Stimulated activated effector memory CD8-positive, alpha-beta T cell treated with anti-CD3 and anti-CD28 coated beads, Interleukin-12 subunit alpha, Interleukin-12 subunit beta, amount 100 ng/mL, for 72 hours (primary cell): Measurements from ENCODE around the gene ITPRID1.
"Not testable (repeated sequence)": the region's sequence is repeated elsewhere in the genome, so short reads cannot be mapped to it uniquely, and the experiment has no call there.

ENCODE experiments used
- ATAC-seq: fragments of 150-1000 bp; cut with Tn5 transposase; 2 replicates; pipeline ENCODE4 v1.10.0; 2021
- DNase-seq, 2 donors: peaks; one replicate each; pipeline ENCODE4 v3.0.0; 2021 to 2022; ENCODE audit warnings: low spot score in 2 of 2
- H3K27ac Mint-ChIP-seq: one replicate; pipeline ENCODE4 v1.8.0; 2022; ENCODE audit warnings: mild to moderate bottlenecking, mixed read lengths
- H3K36me3 Mint-ChIP-seq: one replicate; pipeline ENCODE4 v1.8.0; 2022; ENCODE audit warnings: mild to moderate bottlenecking, mixed read lengths
- H3K4me1 Mint-ChIP-seq: one replicate; pipeline ENCODE4 v1.8.0; 2022; ENCODE audit warnings: mixed read lengths
- H3K4me3 Mint-ChIP-seq: one replicate; pipeline ENCODE4 v1.8.0; 2022; ENCODE audit warnings: mild to moderate bottlenecking, mixed read lengths
- H3K9me3 Mint-ChIP-seq: one replicate; pipeline ENCODE4 v1.8.0; 2022; ENCODE audit warnings: mixed read lengths

ITPRID1 gene

GRCh38 chr7:31513790-31514189, at the start of gene ITPRID1:
Gene ITPRID1, plus strand, starts transcription at chr7:31514090. Its CDS starts 38,935 bp downstream, at chr7:31553025.
- DNase-seq = no peak
- no peak for ATAC-seq
- Mint-ChIP-seq H3K4me3 (no peak within 1 kb of the TSS), H3K4me1 (no peaks in the 10 kb centered on the region), H3K36me3 (no peaks in the 10 kb centered on the region), H3K27ac (no peak within 1 kb of the TSS), H3K9me3 (peaks cover 13% of the 10 kb centered on the region)

- Mint-ChIP-seq H3K9me3 (peaks cover 28% of the 10 kb centered on the region), H3K4me1 (no peaks in the 10 kb centered on the region), H3K27ac (no peak overlapping the region), H3K4me3 (no peak overlapping the region), H3K36me3 (no peaks in the 10 kb centered on the region)
- ATAC-seq (no peak), DNase-seq (no peak)
Measured at GRCh38 chr7:31464601-31465000, 49.3 kb upstream of the ITPRID1 start.

GRCh38 chr7:31465285-31465684, 48.6 kb upstream of the ITPRID1 start:
- H3K27ac Mint-ChIP-seq = no peak overlapping the region
- ATAC-seq (no peak), DNase-seq (no peak)
- no peaks in the 10 kb centered on the region for H3K4me1 Mint-ChIP-seq
- H3K36me3 Mint-ChIP-seq = no peaks in the 10 kb centered on the region
- no peak overlapping the region for H3K4me3 Mint-ChIP-seq
- peaks cover 29% of the 10 kb centered on the region for H3K9me3 Mint-ChIP-seq

GRCh38 chr7:31466036-31466435, 47.9 kb upstream of the ITPRID1 start:
- H3K27ac Mint-ChIP-seq = no peak overlapping the region

GRCh38 chr7:31470883-31471282, 43.0 kb upstream of the ITPRID1 start:
- not testable (repeated sequence) for H3K27ac Mint-ChIP-seq, H3K4me3 Mint-ChIP-seq, H3K4me1 Mint-ChIP-seq, ATAC-seq, DNase-seq, H3K36me3 Mint-ChIP-seq
- H3K9me3 Mint-ChIP-seq = peaks cover 25% of the 10 kb centered on the region

More at GRCh38 chr7:31466036-31466435, 47.9 kb upstream of the ITPRID1 start:
- no peak overlapping the region for H3K4me3 Mint-ChIP-seq
- H3K36me3 Mint-ChIP-seq = no peaks in the 10 kb centered on the region
- DNase-seq = no peak
- H3K9me3 Mint-ChIP-seq = peaks cover 29% of the 10 kb centered on the region
- H3K4me1 Mint-ChIP-seq = no peaks in the 10 kb centered on the region
- no peak for ATAC-seq

GRCh38 chr7:31475368-31475767, 38.5 kb upstream of the ITPRID1 start:
- Mint-ChIP-seq H3K27ac (no peak overlapping the region), H3K4me3 (no peak overlapping the region), H3K36me3 (no peaks in the 10 kb centered on the region), H3K4me1 (no peaks in the 10 kb centered on the region), H3K9me3 (peaks cover 13% of the 10 kb centered on the region)
- DNase-seq = no peak
- ATAC-seq = no peak

GRCh38 chr7:31476073-31476745, 37.7 kb upstream of the ITPRID1 start:
- peaks cover 11% of the 10 kb centered on the region for H3K9me3 Mint-ChIP-seq
- DNase-seq (no peak), ATAC-seq (no peak)

GRCh38 chr7:31476941-31477677, 36.8 kb upstream of the ITPRID1 start:
- Mint-ChIP-seq H3K4me3 (no peak overlapping the region), H3K4me1 (no peaks in the 10 kb centered on the region)

More at GRCh38 chr7:31476073-31476745, 37.7 kb upstream of the ITPRID1 start:
- no peaks in the 10 kb centered on the region for H3K4me1 Mint-ChIP-seq
- H3K36me3 Mint-ChIP-seq = no peaks in the 10 kb centered on the region
- no peak overlapping the region for H3K27ac Mint-ChIP-seq
- no peak overlapping the region for H3K4me3 Mint-ChIP-seq

GRCh38 chr7:31478018-31478417, 35.9 kb upstream of the ITPRID1 start:
- Mint-ChIP-seq H3K9me3 (peaks cover 11% of the 10 kb centered on the region), H3K36me3 (no peaks in the 10 kb centered on the region), H3K4me3 (no peak overlapping the region), H3K27ac (no peak overlapping the region), H3K4me1 (no peaks in the 10 kb centered on the region)
- ATAC-seq (no peak), DNase-seq (no peak)

More at GRCh38 chr7:31476941-31477677, 36.8 kb upstream of the ITPRID1 start:
- DNase-seq (no peak), ATAC-seq (no peak)
- H3K36me3 Mint-ChIP-seq = no peaks in the 10 kb centered on the region
- no peak overlapping the region for H3K27ac Mint-ChIP-seq
- peaks cover 8% of the 10 kb centered on the region for H3K9me3 Mint-ChIP-seq

- H3K27ac Mint-ChIP-seq = no peak overlapping the region
- peaks cover 11% of the 10 kb centered on the region for H3K9me3 Mint-ChIP-seq
- DNase-seq (no peak), ATAC-seq (no peak)
- H3K4me3 Mint-ChIP-seq = no peak overlapping the region
- no peaks in the 10 kb centered on the region for H3K4me1 Mint-ChIP-seq
- no peaks in the 10 kb centered on the region for H3K36me3 Mint-ChIP-seq
Measured at GRCh38 chr7:31478721-31479120, 35.2 kb upstream of the ITPRID1 start.

- peaks cover 10% of the 10 kb centered on the region for H3K9me3 Mint-ChIP-seq
- ATAC-seq (no peak), DNase-seq (no peak)
- no peak overlapping the region for H3K4me3 Mint-ChIP-seq
- no peaks in the 10 kb centered on the region for H3K4me1 Mint-ChIP-seq
- no peaks in the 10 kb centered on the region for H3K36me3 Mint-ChIP-seq
- H3K27ac Mint-ChIP-seq = no peak overlapping the region
Measured at GRCh38 chr7:31487071-31487470, 26.8 kb upstream of the ITPRID1 start.

- no peaks in the 10 kb centered on the region for H3K4me1 Mint-ChIP-seq
- DNase-seq (no peak), ATAC-seq (no peak)
- no peak overlapping the region for H3K4me3 Mint-ChIP-seq
- H3K27ac Mint-ChIP-seq = no peak overlapping the region
- H3K36me3 Mint-ChIP-seq = no peaks in the 10 kb centered on the region
- peaks cover 7% of the 10 kb centered on the region for H3K9me3 Mint-ChIP-seq
Measured at GRCh38 chr7:31487476-31487875, 26.4 kb upstream of the ITPRID1 start.

GRCh38 chr7:31488562-31489203, 25.2 kb upstream of the ITPRID1 start:
- H3K4me1 Mint-ChIP-seq = no peaks in the 10 kb centered on the region
- peaks cover 6% of the 10 kb centered on the region for H3K9me3 Mint-ChIP-seq
- H3K36me3 Mint-ChIP-seq = no peaks in the 10 kb centered on the region
- no peak overlapping the region for H3K4me3 Mint-ChIP-seq
- ATAC-seq (peak; percentile 55), DNase-seq (peak; percentile 7 to 53)
- no peak overlapping the region for H3K27ac Mint-ChIP-seq

GRCh38 chr7:31490796-31491314, 23.0 kb upstream of the ITPRID1 start:
- Mint-ChIP-seq H3K4me3 (no peak overlapping the region), H3K36me3 (no peaks in the 10 kb centered on the region), H3K27ac (no peak overlapping the region), H3K4me1 (no peaks in the 10 kb centered on the region), H3K9me3 (peaks cover 6% of the 10 kb centered on the region)
- no peak for ATAC-seq
- DNase-seq = no peak

- H3K27ac Mint-ChIP-seq = no peak overlapping the region
- H3K4me3 Mint-ChIP-seq = no peak overlapping the region
- ATAC-seq (no peak), DNase-seq (no peak)
- H3K36me3 Mint-ChIP-seq = no peaks in the 10 kb centered on the region
- peaks cover 6% of the 10 kb centered on the region for H3K9me3 Mint-ChIP-seq
- H3K4me1 Mint-ChIP-seq = no peaks in the 10 kb centered on the region
Measured at GRCh38 chr7:31492086-31492485, 21.8 kb upstream of the ITPRID1 start.
